LNCaP clone FGC (cell line): ENCODE measurements around the gene KLHDC8B.

Source experiments
- DNase-seq: peaks from one replicate; pipeline ENCODE4 v3.0.0-alpha.2; 2011; ENCODE audit warnings: low read depth
- H3K4me3 ChIP-seq: 2 replicates; pipeline ENCODE4 v1.5.1; 2011; ENCODE audit warnings: mild to moderate bottlenecking, low read depth, low read length, control low read depth
- CTCF ChIP-seq: IDR thresholded peaks from 2 replicates; pipeline ENCODE4 v1.5.1; 2012; ENCODE audit warnings: mild to moderate bottlenecking; ENCODE audit not compliant: control insufficient read depth, insufficient read depth; ENCODE audit errors: extremely low read depth

KLHDC8B gene

GRCh38 chr3:49181351-49181750 is 10.0 kb downstream of the KLHDC8B start:
- no peak overlapping the region for H3K4me3 ChIP-seq
- no peak for TF ChIP-seq CTCF
- no peak for DNase-seq

- DNase-seq = no peak
- H3K4me3 ChIP-seq = no peak overlapping the region
- TF ChIP-seq CTCF = no peak
These were observed 11.3 kb downstream of the KLHDC8B start for GRCh38 chr3:49182682-49183081.

- H3K4me3 ChIP-seq = no peak overlapping the region
- no peak for TF ChIP-seq CTCF
- no peak for DNase-seq
These were observed 12.5 kb downstream of the KLHDC8B start for GRCh38 chr3:49183873-49184272.

- no peak for DNase-seq
- no peak overlapping the region for H3K4me3 ChIP-seq
- TF ChIP-seq CTCF = no peak
These were observed 20.3 kb downstream of the KLHDC8B start for GRCh38 chr3:49191741-49192140.

- no peak for TF ChIP-seq CTCF
- DNase-seq = no peak
- H3K4me3 ChIP-seq = no peak overlapping the region
These were observed 26.8 kb downstream of the KLHDC8B start for GRCh38 chr3:49198161-49198560.

GRCh38 chr3:49198611-49199230 is 27.3 kb downstream of the KLHDC8B start:
- no peak for TF ChIP-seq CTCF
- DNase-seq = no peak

GRCh38 chr3:49199239-49199899 is 28.0 kb downstream of the KLHDC8B start:
- DNase-seq = no peak
- H3K4me3 ChIP-seq = no peak overlapping the region
- no peak for TF ChIP-seq CTCF

More at GRCh38 chr3:49198611-49199230, 27.3 kb downstream of the KLHDC8B start:
- no peak overlapping the region for H3K4me3 ChIP-seq
